Measurements from ENCODE around the gene S100A5.

Gene S100A5

GRCh38 chr1:153569465-153569864, 28.7 kb upstream of the S100A5 start:
- no peak for TF ChIP-seq CTCF (IDR thresholded peaks at IDR 0.05; ENCODE audit: low read depth, low read length, poor library complexity, severe bottlenecking)
- TF ChIP-seq EZH2phosphoT487 (IDR thresholded peaks at IDR 0.05; ENCODE audit: borderline replicate concordance, low read length): no peak
- H3K4me1 ChIP-seq (ENCODE audit: control insufficient read depth, low read length): peaks cover 6% of the 10 kb centered on the region
- H3F3A ChIP-seq (ENCODE audit: control insufficient read depth, insufficient read depth): no peaks in the 10 kb centered on the region
- no peaks in the 10 kb centered on the region for H3K9me2 ChIP-seq (replicated peaks; ENCODE audit: control insufficient read depth, low read length)
- no peaks in the 10 kb centered on the region for H3K36me3 ChIP-seq (ENCODE audit: control insufficient read depth, low read length)
- H3K27me3 ChIP-seq (ENCODE audit: control insufficient read depth, low read length): no peaks in the 10 kb centered on the region
- no peaks in the 10 kb centered on the region for H3K79me2 ChIP-seq (ENCODE audit: control insufficient read depth, low read length)
- no peaks in the 10 kb centered on the region for H4K20me1 ChIP-seq (ENCODE audit: control insufficient read depth, insufficient read depth, low read depth, low read length)
- no peak overlapping the region for H3K4me3 ChIP-seq (ENCODE audit: low read length)
- no peak overlapping the region for H3K4me2 ChIP-seq (ENCODE audit: low read length)
- no peaks in the 10 kb centered on the region for H3K9me3 ChIP-seq (ENCODE audit: control insufficient read depth, insufficient read depth, low read length)
- no peak overlapping the region for H3K27ac ChIP-seq (ENCODE audit: low read depth, low read length)

GRCh38 chr1:153568367-153569099, 27.8 kb upstream of the S100A5 start:
- no peaks in the 10 kb centered on the region for H4K20me1 ChIP-seq (ENCODE audit: control insufficient read depth, insufficient read depth, low read depth, low read length)
- no peak for TF ChIP-seq EZH2phosphoT487 (IDR thresholded peaks at IDR 0.05; ENCODE audit: borderline replicate concordance, low read length)
- peak; percentile 92 for TF ChIP-seq CTCF (IDR thresholded peaks at IDR 0.05; ENCODE audit: low read depth, low read length, poor library complexity, severe bottlenecking)
- no peaks in the 10 kb centered on the region for H3K36me3 ChIP-seq (ENCODE audit: control insufficient read depth, low read length)
- H3K9me2 ChIP-seq (replicated peaks; ENCODE audit: control insufficient read depth, low read length): no peaks in the 10 kb centered on the region
- no peaks in the 10 kb centered on the region for H3K79me2 ChIP-seq (ENCODE audit: control insufficient read depth, low read length)
- no peak overlapping the region for H3K4me3 ChIP-seq (ENCODE audit: low read length)
- no peaks in the 10 kb centered on the region for H3K9me3 ChIP-seq (ENCODE audit: control insufficient read depth, insufficient read depth, low read length)
- H3K27me3 ChIP-seq (ENCODE audit: control insufficient read depth, low read length): no peaks in the 10 kb centered on the region
- H3K4me1 ChIP-seq (ENCODE audit: control insufficient read depth, low read length): peaks cover 6% of the 10 kb centered on the region
- H3F3A ChIP-seq (ENCODE audit: control insufficient read depth, insufficient read depth): no peaks in the 10 kb centered on the region
- peak overlapping the region; percentile 12 for H3K4me2 ChIP-seq (ENCODE audit: low read length)
- H3K27ac ChIP-seq (ENCODE audit: low read depth, low read length): no peak overlapping the region

GRCh38 chr1:153567621-153568366, 27.1 kb upstream of the S100A5 start:
- no peaks in the 10 kb centered on the region for H3K36me3 ChIP-seq (ENCODE audit: control insufficient read depth, low read length)
- TF ChIP-seq CTCF (IDR thresholded peaks at IDR 0.05; ENCODE audit: low read depth, low read length, poor library complexity, severe bottlenecking) (no peak), EZH2phosphoT487 (IDR thresholded peaks at IDR 0.05; ENCODE audit: borderline replicate concordance, low read length) (no peak)
- no peaks in the 10 kb centered on the region for H3F3A ChIP-seq (ENCODE audit: control insufficient read depth, insufficient read depth)
- no peaks in the 10 kb centered on the region for H3K79me2 ChIP-seq (ENCODE audit: control insufficient read depth, low read length)
- no peaks in the 10 kb centered on the region for H3K9me3 ChIP-seq (ENCODE audit: control insufficient read depth, insufficient read depth, low read length)
- no peak overlapping the region for H3K4me3 ChIP-seq (ENCODE audit: low read length)
- no peaks in the 10 kb centered on the region for H3K9me2 ChIP-seq (replicated peaks; ENCODE audit: control insufficient read depth, low read length)
- no peak overlapping the region for H3K27ac ChIP-seq (ENCODE audit: low read depth, low read length)
- H4K20me1 ChIP-seq (ENCODE audit: control insufficient read depth, insufficient read depth, low read depth, low read length): no peaks in the 10 kb centered on the region
- no peak overlapping the region for H3K4me2 ChIP-seq (ENCODE audit: low read length)
- H3K27me3 ChIP-seq (ENCODE audit: control insufficient read depth, low read length): no peaks in the 10 kb centered on the region
- peaks cover 6% of the 10 kb centered on the region for H3K4me1 ChIP-seq (ENCODE audit: control insufficient read depth, low read length)

Measured in DOHH2 (cell line).